ENCODE measurements around the gene RBM11.

Gene RBM11

GRCh38 chr21:14241297-14241696 is 25.3 kb downstream of the RBM11 start:
- Histone ChIP-seq H3K36me3 (ENCODE audit: control insufficient read depth, insufficient read depth, low read length) (no peaks in the 10 kb centered on the region), H3K9me3 (ENCODE audit: control insufficient read depth, insufficient read depth, low read length) (no peaks in the 10 kb centered on the region), H3K4me3 (ENCODE audit: low read length) (no peak overlapping the region), H3K4me1 (ENCODE audit: control insufficient read depth, insufficient read depth, low read length) (no peaks in the 10 kb centered on the region), H3K27me3 (ENCODE audit: control insufficient read depth, insufficient read depth, low read length) (no peaks in the 10 kb centered on the region), H3K27ac (ENCODE audit: low read length) (no peak overlapping the region)
- WGBS (ENCODE audit: insufficient coverage, insufficient read length), result no CpG with 5 or more reads among the region's 2 CpGs
- no peak for DNase-seq (ENCODE audit: low read depth, low spot score)

- no peaks in the 10 kb centered on the region for H3K4me1 ChIP-seq (ENCODE audit: control insufficient read depth, insufficient read depth, low read length)
- H3K9me3 ChIP-seq (ENCODE audit: control insufficient read depth, insufficient read depth, low read length), result no peaks in the 10 kb centered on the region
- WGBS (ENCODE audit: insufficient coverage, insufficient read length), result no CpG with 5 or more reads among the region's 1 CpG
- no peak overlapping the region for H3K4me3 ChIP-seq (ENCODE audit: low read length)
- H3K27ac ChIP-seq (ENCODE audit: low read length), result no peak overlapping the region
- H3K36me3 ChIP-seq (ENCODE audit: control insufficient read depth, insufficient read depth, low read length), result no peaks in the 10 kb centered on the region
- no peak for DNase-seq (ENCODE audit: low read depth, low spot score)
- H3K27me3 ChIP-seq (ENCODE audit: control insufficient read depth, insufficient read depth, low read length), result no peaks in the 10 kb centered on the region
Observed at GRCh38 chr21:14243461-14243860, 27.5 kb downstream of the RBM11 start.

- no peak for DNase-seq (ENCODE audit: low read depth, low spot score)
- Histone ChIP-seq H3K4me1 (ENCODE audit: control insufficient read depth, insufficient read depth, low read length) (no peaks in the 10 kb centered on the region), H3K9me3 (ENCODE audit: control insufficient read depth, insufficient read depth, low read length) (no peaks in the 10 kb centered on the region), H3K36me3 (ENCODE audit: control insufficient read depth, insufficient read depth, low read length) (no peaks in the 10 kb centered on the region), H3K4me3 (ENCODE audit: low read length) (no peak overlapping the region), H3K27ac (ENCODE audit: low read length) (no peak overlapping the region), H3K27me3 (ENCODE audit: control insufficient read depth, insufficient read depth, low read length) (no peaks in the 10 kb centered on the region)
- no CpG with 5 or more reads among the region's 2 CpGs for WGBS (ENCODE audit: insufficient coverage, insufficient read length)
Observed at GRCh38 chr21:14243874-14244273, 27.9 kb downstream of the RBM11 start.

GRCh38 chr21:14244911-14245310 is 29.0 kb downstream of the RBM11 start:
- Histone ChIP-seq H3K4me3 (ENCODE audit: low read length) (no peak overlapping the region), H3K27me3 (ENCODE audit: control insufficient read depth, insufficient read depth, low read length) (no peaks in the 10 kb centered on the region), H3K4me1 (ENCODE audit: control insufficient read depth, insufficient read depth, low read length) (no peaks in the 10 kb centered on the region), H3K36me3 (ENCODE audit: control insufficient read depth, insufficient read depth, low read length) (no peaks in the 10 kb centered on the region), H3K9me3 (ENCODE audit: control insufficient read depth, insufficient read depth, low read length) (no peaks in the 10 kb centered on the region), H3K27ac (ENCODE audit: low read length) (no peak overlapping the region)
- no peak for DNase-seq (ENCODE audit: low read depth, low spot score)

- Histone ChIP-seq H3K4me3 (ENCODE audit: low read length) (no peak overlapping the region), H3K4me1 (ENCODE audit: control insufficient read depth, insufficient read depth, low read length) (no peaks in the 10 kb centered on the region), H3K36me3 (ENCODE audit: control insufficient read depth, insufficient read depth, low read length) (no peaks in the 10 kb centered on the region), H3K9me3 (ENCODE audit: control insufficient read depth, insufficient read depth, low read length) (no peaks in the 10 kb centered on the region), H3K27me3 (ENCODE audit: control insufficient read depth, insufficient read depth, low read length) (no peaks in the 10 kb centered on the region), H3K27ac (ENCODE audit: low read length) (no peak overlapping the region)
- DNase-seq (ENCODE audit: low read depth, low spot score), result no peak
Observed at GRCh38 chr21:14245711-14246110, 29.8 kb downstream of the RBM11 start.

GRCh38 chr21:14251336-14251735 is 35.4 kb downstream of the RBM11 start:
- no peak for DNase-seq (ENCODE audit: low read depth, low spot score)
- Histone ChIP-seq H3K9me3 (ENCODE audit: control insufficient read depth, insufficient read depth, low read length) (no peaks in the 10 kb centered on the region), H3K27ac (ENCODE audit: low read length) (no peak overlapping the region), H3K4me3 (ENCODE audit: low read length) (no peak overlapping the region), H3K36me3 (ENCODE audit: control insufficient read depth, insufficient read depth, low read length) (no peaks in the 10 kb centered on the region), H3K4me1 (ENCODE audit: control insufficient read depth, insufficient read depth, low read length) (no peaks in the 10 kb centered on the region), H3K27me3 (ENCODE audit: control insufficient read depth, insufficient read depth, low read length) (no peaks in the 10 kb centered on the region)
- WGBS (ENCODE audit: insufficient coverage, insufficient read length), result no CpG with 5 or more reads among the region's 1 CpG

GRCh38 chr21:14259747-14260146 is 43.8 kb downstream of the RBM11 start:
- WGBS (ENCODE audit: insufficient coverage, insufficient read length), result no CpG with 5 or more reads among the region's 3 CpGs
- DNase-seq (ENCODE audit: low read depth, low spot score), result peak; percentile 35
- H3K4me1 ChIP-seq (ENCODE audit: control insufficient read depth, insufficient read depth, low read length), result no peaks in the 10 kb centered on the region; the same call in 1 of the 2 replicates
- no peaks in the 10 kb centered on the region for H3K36me3 ChIP-seq (ENCODE audit: control insufficient read depth, insufficient read depth, low read length)
- H3K27ac ChIP-seq (ENCODE audit: low read length), result no peak overlapping the region
- no peaks in the 10 kb centered on the region for H3K9me3 ChIP-seq (ENCODE audit: control insufficient read depth, insufficient read depth, low read length)
- no peaks in the 10 kb centered on the region for H3K27me3 ChIP-seq (ENCODE audit: control insufficient read depth, insufficient read depth, low read length)
- H3K4me3 ChIP-seq (ENCODE audit: low read length), result no peak overlapping the region

GRCh38 chr21:14260174-14260764 is 44.3 kb downstream of the RBM11 start:
- no peaks in the 10 kb centered on the region for H3K36me3 ChIP-seq (ENCODE audit: control insufficient read depth, insufficient read depth, low read length)
- no peaks in the 10 kb centered on the region; the same call in 1 of the 2 replicates for H3K4me1 ChIP-seq (ENCODE audit: control insufficient read depth, insufficient read depth, low read length)
- H3K27ac ChIP-seq (ENCODE audit: low read length), result no peak overlapping the region
- no peaks in the 10 kb centered on the region for H3K9me3 ChIP-seq (ENCODE audit: control insufficient read depth, insufficient read depth, low read length)
- no CpG with 5 or more reads among the region's 1 CpG for WGBS (ENCODE audit: insufficient coverage, insufficient read length)
- H3K4me3 ChIP-seq (ENCODE audit: low read length), result no peak overlapping the region
- H3K27me3 ChIP-seq (ENCODE audit: control insufficient read depth, insufficient read depth, low read length), result no peaks in the 10 kb centered on the region
- DNase-seq (ENCODE audit: low read depth, low spot score), result no peak

- no peak overlapping the region for H3K4me3 ChIP-seq (ENCODE audit: low read length)
- no peaks in the 10 kb centered on the region for H3K9me3 ChIP-seq (ENCODE audit: control insufficient read depth, insufficient read depth, low read length)
- H3K27ac ChIP-seq (ENCODE audit: low read length), result no peak overlapping the region
- no CpG with 5 or more reads among the region's 1 CpG for WGBS (ENCODE audit: insufficient coverage, insufficient read length)
- H3K4me1 ChIP-seq (ENCODE audit: control insufficient read depth, insufficient read depth, low read length), result no peaks in the 10 kb centered on the region; the same call in 1 of the 2 replicates
- no peaks in the 10 kb centered on the region for H3K27me3 ChIP-seq (ENCODE audit: control insufficient read depth, insufficient read depth, low read length)
- no peaks in the 10 kb centered on the region for H3K36me3 ChIP-seq (ENCODE audit: control insufficient read depth, insufficient read depth, low read length)
- DNase-seq (ENCODE audit: low read depth, low spot score), result no peak
Observed at GRCh38 chr21:14262039-14262438, 46.1 kb downstream of the RBM11 start.

- Histone ChIP-seq H3K4me1 (ENCODE audit: control insufficient read depth, insufficient read depth, low read length) (no peaks in the 10 kb centered on the region; the same call in 1 of the 2 replicates), H3K27ac (ENCODE audit: low read length) (no peak overlapping the region), H3K36me3 (ENCODE audit: control insufficient read depth, insufficient read depth, low read length) (no peaks in the 10 kb centered on the region), H3K9me3 (ENCODE audit: control insufficient read depth, insufficient read depth, low read length) (no peaks in the 10 kb centered on the region), H3K27me3 (ENCODE audit: control insufficient read depth, insufficient read depth, low read length) (no peaks in the 10 kb centered on the region), H3K4me3 (ENCODE audit: low read length) (no peak overlapping the region)
- no CpG with 5 or more reads among the region's 1 CpG for WGBS (ENCODE audit: insufficient coverage, insufficient read length)
- DNase-seq (ENCODE audit: low read depth, low spot score), result no peak
Observed at GRCh38 chr21:14263879-14264278, 47.9 kb downstream of the RBM11 start.

- no peak for DNase-seq (ENCODE audit: low read depth, low spot score)
- no peaks in the 10 kb centered on the region for H3K4me1 ChIP-seq (ENCODE audit: control insufficient read depth, insufficient read depth, low read length)
- no peaks in the 10 kb centered on the region for H3K36me3 ChIP-seq (ENCODE audit: control insufficient read depth, insufficient read depth, low read length)
- no peak overlapping the region for H3K4me3 ChIP-seq (ENCODE audit: low read length)
- WGBS (ENCODE audit: insufficient coverage, insufficient read length), result no CpG with 5 or more reads among the region's 2 CpGs
- no peaks in the 10 kb centered on the region for H3K9me3 ChIP-seq (ENCODE audit: control insufficient read depth, insufficient read depth, low read length)
- H3K27ac ChIP-seq (ENCODE audit: low read length), result no peak overlapping the region
- H3K27me3 ChIP-seq (ENCODE audit: control insufficient read depth, insufficient read depth, low read length), result no peaks in the 10 kb centered on the region
Observed at GRCh38 chr21:14265023-14265422, 49.1 kb downstream of the RBM11 start.
